GM18505 (cell line): ENCODE data around the gene SLC35B4.

Experiments
- ATAC-seq: cut with Tn5 transposase; IDR thresholded peaks from one replicate; pipeline ENCODE4 v1.9.1; 2021; ENCODE audit not compliant: unreplicated experiment
- POLR2A ChIP-seq: IDR thresholded peaks from 4 replicates; pipeline ENCODE4 v1.6.1; 2011; ENCODE audit warnings: borderline replicate concordance; ENCODE audit not compliant: insufficient read depth, insufficient read length; ENCODE audit errors: extremely low read depth

SLC35B4 gene

GRCh38 chr7:134262322-134262721 is 54.4 kb downstream of the SLC35B4 start:
- TF ChIP-seq POLR2A: no peak
- no peak for ATAC-seq

- TF ChIP-seq POLR2A: no peak
- ATAC-seq: no peak
These were observed 60.9 kb downstream of the SLC35B4 start for GRCh38 chr7:134255814-134256213.

- TF ChIP-seq POLR2A: no peak
These were observed 62.4 kb downstream of the SLC35B4 start for GRCh38 chr7:134254311-134254710.

GRCh38 chr7:134248196-134248595 is 68.5 kb downstream of the SLC35B4 start:
- ATAC-seq: no peak
- no peak for TF ChIP-seq POLR2A

More at GRCh38 chr7:134254311-134254710, 62.4 kb downstream of the SLC35B4 start:
- ATAC-seq: no peak

GRCh38 chr7:134246761-134247160 is 70.0 kb downstream of the SLC35B4 start:
- no peak for TF ChIP-seq POLR2A
- ATAC-seq: no peak

GRCh38 chr7:134246347-134246746 is 70.4 kb downstream of the SLC35B4 start:
- ATAC-seq: no peak
- no peak for TF ChIP-seq POLR2A

GRCh38 chr7:134245253-134245652 is 71.5 kb downstream of the SLC35B4 start:
- no peak for ATAC-seq
- TF ChIP-seq POLR2A: no peak
